ENCODE data around the gene RNGTT.

DNA sequence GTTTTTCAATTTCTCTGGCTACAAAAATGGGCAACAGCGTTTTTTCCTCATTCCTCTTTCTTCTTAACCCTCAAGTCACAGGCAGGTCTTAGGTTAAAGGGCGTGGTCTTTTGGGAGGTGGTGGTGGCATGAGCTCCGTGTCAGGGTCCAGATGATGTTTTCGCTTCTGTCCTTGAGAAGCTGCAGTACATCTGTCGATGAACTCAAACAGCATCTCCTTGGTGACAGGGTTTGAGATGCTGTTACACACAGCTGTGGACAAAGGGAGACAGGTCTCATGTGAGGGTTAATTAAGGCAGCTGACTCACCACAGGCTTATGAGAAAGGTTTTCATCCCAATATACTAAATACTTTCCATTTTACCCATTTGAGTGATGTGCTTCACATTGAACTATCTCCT lies 350.8 kb downstream of the RNGTT start:
- TF ChIP-seq, protein P1, sequence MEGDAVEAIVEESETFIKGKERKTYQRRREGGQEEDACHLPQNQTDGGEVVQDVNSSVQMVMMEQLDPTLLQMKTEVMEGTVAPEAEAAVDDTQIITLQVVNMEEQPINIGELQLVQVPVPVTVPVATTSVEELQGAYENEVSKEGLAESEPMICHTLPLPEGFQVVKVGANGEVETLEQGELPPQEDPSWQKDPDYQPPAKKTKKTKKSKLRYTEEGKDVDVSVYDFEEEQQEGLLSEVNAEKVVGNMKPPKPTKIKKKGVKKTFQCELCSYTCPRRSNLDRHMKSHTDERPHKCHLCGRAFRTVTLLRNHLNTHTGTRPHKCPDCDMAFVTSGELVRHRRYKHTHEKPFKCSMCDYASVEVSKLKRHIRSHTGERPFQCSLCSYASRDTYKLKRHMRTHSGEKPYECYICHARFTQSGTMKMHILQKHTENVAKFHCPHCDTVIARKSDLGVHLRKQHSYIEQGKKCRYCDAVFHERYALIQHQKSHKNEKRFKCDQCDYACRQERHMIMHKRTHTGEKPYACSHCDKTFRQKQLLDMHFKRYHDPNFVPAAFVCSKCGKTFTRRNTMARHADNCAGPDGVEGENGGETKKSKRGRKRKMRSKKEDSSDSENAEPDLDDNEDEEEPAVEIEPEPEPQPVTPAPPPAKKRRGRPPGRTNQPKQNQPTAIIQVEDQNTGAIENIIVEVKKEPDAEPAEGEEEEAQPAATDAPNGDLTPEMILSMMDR (conservative IDR thresholded peaks at IDR 0.05 in 1 of 2, IDR thresholded peaks at IDR 0.05 in 1 of 2; ENCODE audit: extremely low read depth in 1 of 2, insufficient read depth in 1 of 2, low read depth in 1 of 2, low read length in 2 of 2): no peak
- no peak for TF ChIP-seq EZH2 (IDR thresholded peaks at IDR 0.05; ENCODE audit: borderline replicate concordance, low read length)

Data from mammary epithelial cell (primary cell).